GM18867 (cell line): Measurements from ENCODE around the gene NDUFS3.
A peak's percentile ranks its signal among the peaks of the same experiment; 100 is the strongest.
"Not testable (repeated sequence)": the region's sequence is repeated elsewhere in the genome, so short reads cannot be mapped to it uniquely, and the experiment has no call there.

Experiments used
- ATAC-seq: cut with Tn5 transposase; IDR thresholded peaks from one replicate; pipeline ENCODE4 v1.9.1; 2021; ENCODE audit warnings: mild to moderate bottlenecking, moderate library complexity; ENCODE audit not compliant: unreplicated experiment

The NDUFS3 gene

DNA sequence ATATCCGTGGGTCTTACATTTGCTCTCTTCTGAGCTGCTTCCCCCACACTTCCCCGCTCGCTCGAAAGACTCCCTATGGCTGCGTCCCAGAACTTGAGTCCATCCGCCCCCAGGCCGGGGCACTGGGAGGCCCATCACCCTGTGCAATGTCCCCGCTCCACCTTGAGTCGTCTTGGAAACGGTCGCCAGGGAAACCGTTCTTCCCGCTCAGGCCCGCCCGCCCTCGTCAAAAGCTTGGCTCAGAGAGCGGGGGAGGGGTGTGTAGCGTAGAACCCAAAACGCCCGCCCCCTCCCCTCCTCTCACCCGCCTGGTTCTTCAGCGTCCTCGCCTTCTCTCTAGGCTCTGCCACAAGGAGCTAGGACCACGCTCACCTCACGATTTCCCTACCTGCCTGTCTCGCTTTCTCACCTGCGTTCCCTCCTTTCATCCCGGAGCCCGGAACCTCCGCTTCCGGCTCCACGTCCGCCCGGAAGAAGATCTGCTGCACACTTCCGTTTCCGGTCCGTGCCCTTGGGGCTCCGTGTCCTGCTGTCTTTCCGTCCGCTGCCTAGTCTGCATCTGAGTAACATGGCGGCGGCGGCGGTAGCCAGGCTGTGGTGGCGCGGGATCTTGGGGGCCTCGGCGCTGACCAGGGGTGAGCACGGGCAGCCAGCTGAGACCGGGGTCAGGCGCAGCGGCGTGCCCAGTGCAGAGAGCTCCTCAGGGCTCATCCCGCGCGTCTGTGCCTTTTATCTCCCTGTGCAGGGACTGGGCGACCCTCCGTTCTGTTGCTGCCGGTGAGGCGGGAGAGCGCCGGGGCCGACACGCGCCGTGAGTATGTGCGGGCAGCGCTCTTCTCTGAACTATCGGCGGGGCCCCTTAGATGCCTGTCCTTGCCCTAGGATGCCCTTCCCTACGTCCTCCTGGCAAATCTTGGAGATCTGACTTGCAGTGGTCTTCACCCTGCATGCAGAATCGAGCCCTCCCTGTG is at the start of gene NDUFS3, which contains the start of gene KBTBD4:
TSS of gene NDUFS3 (plus strand) at position 551 of the 971 bp plus-strand sequence. CDS start at position 569, 18 bp downstream.
TSS of gene KBTBD4 (minus strand) at position 447 of the 971 bp plus-strand sequence. CDS start at position 428, 19 bp downstream.
- peak; percentile 90 for ATAC-seq

DNA sequence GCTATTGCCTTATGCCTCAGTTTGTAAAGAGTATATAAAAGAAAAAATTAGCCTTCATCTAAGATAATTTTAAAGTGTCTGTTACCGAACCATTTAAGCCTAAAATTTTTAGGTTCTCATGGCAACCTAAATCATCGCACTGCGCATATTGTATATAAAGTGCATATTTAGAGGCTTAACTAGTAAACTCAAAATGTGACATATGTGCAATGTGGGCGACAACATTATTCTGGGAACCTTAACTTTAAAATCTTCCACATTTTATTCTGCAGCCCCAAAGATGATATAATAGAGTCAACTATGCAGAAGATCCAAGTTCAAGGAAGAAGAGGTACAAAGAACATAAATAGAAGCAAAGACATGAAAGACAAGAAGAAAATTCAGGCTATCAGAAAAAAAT is 48.9 kb upstream of the NDUFS3 start:
- no peak for ATAC-seq

DNA sequence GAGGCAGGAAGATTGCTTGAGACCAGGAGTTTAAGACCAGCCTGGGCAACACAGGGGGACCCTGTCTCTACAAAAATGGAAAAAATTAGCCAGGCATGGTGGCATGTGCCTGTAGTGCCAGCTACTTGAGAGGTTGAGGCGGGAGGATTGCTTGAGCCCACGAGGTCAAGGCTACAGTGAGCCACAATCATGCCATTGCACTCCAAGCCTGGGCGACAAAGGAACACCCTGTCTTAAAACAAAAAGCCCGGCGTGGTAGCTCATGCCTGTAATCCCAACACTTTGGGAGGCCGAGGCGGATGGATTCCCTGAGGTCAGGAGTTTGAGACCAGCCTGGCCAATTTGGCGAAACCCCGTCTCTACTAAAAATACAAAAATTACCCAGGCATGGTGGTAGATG is 48.2 kb upstream of the NDUFS3 start:
- not testable (repeated sequence) for ATAC-seq

DNA sequence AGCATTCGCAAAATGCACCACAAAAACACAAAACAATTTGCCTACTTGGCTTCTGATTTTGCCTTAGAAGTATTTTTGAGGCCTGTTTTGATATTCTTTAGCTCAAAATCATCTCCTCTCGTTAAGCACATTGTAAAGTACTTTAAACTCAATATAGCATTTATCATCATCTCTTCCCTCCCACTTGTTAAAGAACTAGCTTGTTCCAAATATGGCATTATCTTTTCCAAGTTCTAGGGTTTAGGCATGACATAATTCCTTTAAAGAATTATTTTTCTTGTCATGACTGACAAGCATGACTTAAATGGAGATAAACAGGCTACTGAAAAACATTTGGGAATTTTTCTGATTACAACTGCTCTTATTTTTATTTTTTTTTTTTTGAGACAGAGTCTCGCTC is 47.2 kb upstream of the NDUFS3 start:
- ATAC-seq: no peak

DNA sequence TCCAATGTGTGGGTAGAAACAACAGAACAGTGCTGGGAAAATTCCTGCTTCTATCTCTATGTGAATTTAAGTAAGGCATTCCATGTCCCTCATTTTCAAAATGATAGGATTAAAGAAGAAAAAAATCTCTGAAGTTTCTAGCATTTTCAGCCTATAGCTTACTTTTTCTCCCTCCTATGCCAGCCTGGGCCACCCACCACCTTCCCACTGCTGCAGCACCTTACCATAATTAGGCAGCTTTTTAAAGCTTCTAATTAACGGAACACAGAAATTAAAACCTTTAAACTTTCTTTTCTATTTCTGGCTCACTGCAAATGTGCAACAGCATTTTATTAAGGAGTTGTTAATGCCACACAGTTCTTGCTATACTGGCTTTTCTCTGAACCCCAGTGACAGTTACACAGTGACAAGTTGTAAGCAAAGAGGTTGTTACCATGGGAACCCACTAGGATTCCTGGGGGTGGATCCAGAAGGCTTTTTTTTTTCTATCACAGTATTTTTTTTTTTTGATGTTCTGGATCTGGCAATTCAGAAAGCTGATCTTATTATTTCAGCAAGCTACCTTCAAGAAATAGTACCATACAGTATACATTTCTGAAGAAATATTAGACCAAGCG is 46.2 kb upstream of the NDUFS3 start:
- ATAC-seq: no peak

DNA sequence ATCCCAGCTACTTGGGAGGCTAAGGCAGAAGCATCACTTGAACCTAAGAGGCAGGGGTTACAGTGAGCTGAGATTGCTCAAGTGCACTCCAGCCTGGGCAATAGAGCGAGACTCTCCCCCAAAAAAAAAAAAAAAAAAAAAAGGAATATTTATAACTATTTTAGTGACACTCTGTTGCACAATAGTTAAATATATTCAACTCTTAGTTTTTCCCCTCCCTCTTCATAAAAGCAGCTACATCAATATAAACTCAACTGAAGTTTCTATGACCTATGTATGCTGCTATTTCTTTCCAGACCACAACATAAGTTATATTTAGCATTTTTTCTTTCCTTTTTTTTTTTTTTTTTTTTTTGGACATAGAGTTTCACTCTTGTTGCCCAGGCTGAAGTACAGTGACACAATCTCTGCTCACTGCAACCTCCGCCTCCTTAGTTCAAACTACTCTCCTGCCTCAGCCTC is 45.2 kb upstream of the NDUFS3 start:
- no peak for ATAC-seq

DNA sequence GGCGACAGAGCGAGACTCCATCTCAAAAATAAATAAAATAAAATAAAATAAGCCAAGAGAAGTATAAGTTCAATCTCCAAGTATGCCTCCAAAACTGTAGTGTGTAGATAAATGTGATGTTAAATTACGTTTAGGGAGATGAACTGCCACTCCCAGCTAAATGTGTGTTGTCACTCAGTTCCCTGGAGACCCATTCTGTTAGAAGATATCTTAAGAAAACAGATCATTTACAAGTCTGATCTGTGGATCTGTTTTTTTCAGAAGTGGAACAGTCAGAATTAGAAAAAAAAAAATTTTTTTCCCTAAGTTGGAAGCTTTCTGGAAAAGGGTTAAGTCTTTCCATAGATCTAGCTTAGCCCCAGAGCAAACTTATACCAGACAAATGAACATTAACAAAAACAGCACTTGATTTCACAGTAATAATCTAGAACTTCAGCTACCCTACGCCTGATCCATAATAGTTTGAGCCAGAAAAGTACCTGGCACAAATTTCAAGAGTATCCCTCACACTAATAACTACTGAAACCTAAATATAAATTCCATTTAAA is 44.1 kb upstream of the NDUFS3 start:
- ATAC-seq: no peak

DNA sequence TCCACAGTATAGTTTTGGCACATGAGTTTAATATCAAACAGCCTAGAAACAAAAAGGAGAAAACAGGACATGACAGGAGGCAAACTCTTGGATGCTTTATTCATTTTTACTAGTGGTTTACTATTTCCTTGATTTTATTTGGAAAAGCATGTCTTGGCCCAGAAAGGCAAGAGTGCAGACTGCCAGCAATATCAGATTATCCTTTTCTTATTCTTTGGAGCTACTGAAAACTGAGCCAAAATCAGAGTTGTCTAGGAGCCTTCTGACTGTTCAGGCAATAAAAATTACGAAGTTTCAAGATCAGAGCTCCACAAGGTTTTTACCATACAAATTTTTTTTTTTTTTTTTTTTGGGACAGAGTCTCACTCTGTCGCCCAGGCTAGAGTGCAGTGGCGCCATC is 42.0 kb upstream of the NDUFS3 start:
- no peak for ATAC-seq

DNA sequence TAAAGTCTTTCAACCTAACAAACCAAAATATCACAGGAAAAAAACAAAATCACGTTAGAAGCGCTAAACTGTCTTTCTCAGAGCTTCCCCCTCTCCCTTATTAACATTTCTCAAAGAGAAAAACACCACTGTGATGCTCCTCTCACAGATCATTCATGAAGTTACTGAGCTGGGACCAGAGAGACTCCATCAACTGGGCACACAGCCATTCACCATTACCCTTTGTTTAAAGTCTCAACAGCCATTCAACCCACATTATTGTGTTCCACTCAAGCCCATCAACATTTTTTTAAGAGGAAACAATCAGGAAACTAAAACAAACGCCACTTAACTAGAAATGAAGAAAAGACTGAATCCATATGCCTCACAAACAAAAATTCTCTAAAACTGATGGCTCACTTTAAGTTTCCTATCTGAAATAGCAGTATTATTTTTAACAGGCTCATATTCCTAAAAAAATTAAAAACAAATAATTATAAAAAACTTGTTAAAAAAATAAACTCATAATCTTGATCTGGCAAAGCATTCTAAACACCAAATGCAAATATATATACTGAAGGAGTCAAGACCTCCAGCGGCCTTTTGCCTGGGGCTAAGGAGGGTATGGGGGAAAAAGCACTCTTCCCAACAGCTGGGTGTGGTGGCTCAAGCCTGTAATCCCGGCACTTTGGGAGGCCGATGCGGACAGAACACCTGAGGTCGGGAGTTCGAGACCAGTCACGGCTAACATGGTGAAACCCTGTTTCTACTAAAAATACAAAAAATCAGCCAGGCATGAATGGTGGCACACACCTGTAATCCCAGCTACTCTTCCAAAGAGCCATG is 39.9 kb upstream of the NDUFS3 start:
- no peak for ATAC-seq

DNA sequence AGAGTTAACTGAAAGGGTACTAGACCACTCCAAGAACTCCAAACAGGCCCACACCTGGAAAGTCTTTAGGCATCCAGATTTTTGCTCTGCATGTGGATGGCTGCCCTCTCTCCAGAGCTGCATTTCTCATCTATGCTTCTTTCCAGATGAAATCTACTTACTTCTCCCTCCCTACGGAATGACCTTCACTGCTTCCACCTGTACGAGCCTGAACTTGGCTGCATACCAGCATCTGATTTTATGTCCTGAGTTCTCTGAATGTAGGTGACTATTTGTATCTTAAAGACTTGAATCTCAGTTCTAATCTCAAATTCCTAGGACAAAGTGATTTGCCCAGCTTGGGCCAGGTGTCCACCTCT is 39.2 kb upstream of the NDUFS3 start:
- ATAC-seq: no peak

DNA sequence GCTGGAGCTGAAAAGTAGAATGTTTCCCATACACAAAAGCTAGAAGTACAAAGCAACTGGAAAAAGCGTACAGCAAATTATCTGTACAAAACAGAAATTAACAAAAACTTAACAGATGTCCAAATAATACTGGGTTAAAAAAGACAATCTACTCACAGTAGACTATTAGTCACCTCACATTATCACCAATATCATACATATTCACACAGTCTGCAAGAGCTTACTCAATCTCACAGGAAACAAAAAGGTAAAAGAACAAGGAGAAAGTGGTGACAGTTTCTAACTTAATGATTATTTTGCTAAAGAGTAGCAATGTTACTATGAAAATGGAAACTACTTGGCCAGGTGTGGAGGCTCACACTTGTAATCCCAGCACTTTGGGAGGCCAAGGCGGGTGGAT is 37.8 kb upstream of the NDUFS3 start:
- no peak for ATAC-seq

DNA sequence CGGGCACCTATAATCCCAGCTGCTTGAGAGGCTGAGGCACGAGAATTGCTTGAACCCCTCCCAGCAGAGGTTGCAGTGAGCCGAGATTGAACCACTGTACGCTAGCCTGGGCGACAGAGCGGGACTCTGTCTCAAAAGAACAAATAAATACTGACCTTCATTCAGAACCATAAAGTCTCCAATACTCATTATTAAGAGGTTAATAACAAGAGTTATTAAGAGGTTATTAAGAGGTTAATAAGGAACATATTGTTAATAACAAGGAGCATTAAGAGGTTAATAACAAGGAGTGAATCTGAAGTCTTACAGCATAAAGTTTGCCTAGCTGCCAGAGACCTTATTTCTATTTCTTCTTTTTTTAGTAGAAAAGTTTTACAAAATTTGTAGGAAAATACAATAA is 33.6 kb upstream of the NDUFS3 start:
- ATAC-seq: no peak

DNA sequence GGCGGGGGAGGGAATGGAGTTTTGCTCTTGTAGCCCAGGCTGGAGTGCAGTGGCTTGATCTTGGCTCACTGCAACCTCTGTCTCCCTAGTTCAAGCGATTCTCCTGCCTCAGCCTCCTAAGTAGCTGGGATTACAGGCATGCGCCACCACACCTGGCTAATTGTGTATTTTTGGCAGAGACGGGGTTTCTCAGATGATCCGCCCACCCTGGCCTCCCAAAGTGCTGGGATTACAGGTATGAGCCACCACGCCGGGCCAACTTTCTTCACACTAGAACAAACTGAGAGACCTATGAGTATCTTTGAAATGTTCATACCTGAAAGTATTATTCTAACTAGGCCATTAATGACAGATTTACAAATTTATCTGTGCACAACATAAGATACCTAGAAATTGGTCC is 32.6 kb upstream of the NDUFS3 start:
- not testable (repeated sequence) for ATAC-seq

DNA sequence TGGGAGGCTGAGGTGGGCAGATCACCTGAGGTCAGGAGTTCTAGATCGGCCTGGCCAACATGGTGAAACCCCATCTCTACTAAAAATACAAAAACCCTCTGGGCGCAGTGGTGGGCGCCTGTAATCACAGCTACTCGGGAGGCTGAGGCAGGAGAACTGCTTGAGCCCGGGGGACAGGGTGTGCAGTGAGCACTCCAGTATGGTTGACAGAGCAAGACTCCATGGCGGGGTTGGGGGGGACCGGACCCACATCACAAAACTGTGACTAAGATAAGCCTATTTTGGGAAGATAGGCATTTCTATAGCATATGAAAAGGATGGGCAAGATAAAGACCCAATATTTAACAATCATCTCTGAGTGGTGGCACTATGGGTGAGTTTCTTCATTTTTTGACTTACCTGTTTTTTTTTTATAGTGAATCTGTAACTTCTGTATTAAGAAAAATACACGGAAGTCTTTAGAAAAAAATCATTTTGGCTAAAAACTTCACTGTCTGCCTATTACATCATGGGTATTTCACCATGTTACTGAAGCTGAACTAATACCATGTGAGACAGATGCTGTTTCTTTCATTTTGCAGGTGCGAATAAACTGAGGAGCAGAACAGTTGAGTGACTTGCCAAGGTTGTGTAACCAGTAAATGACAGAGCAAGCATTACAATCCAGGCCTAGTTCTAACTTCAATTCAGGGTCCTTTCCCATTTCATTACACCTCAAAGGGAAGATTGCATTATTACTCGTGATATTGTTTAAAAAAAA is 28.4 kb upstream of the NDUFS3 start:
- ATAC-seq: no peak

DNA sequence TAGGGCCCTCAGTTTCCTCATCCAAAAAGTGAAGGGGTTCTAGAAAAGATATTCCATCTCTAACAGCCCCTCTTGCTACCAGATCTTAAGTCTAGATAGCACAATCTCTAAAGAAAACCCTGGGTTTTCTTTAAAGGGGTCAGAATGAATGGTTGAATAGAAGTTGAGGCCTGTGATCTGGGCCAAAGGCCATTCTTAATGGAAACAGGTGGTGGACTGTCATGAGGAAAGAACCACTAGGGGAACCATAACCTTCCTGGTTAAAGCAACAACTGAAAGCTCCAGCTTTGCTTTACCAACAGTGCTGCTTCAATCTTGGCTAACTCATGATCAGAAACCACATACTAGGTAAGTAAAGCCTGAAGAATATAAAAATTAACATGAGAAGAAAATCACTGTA is 27.8 kb upstream of the NDUFS3 start:
- peak; percentile 25 for ATAC-seq

DNA sequence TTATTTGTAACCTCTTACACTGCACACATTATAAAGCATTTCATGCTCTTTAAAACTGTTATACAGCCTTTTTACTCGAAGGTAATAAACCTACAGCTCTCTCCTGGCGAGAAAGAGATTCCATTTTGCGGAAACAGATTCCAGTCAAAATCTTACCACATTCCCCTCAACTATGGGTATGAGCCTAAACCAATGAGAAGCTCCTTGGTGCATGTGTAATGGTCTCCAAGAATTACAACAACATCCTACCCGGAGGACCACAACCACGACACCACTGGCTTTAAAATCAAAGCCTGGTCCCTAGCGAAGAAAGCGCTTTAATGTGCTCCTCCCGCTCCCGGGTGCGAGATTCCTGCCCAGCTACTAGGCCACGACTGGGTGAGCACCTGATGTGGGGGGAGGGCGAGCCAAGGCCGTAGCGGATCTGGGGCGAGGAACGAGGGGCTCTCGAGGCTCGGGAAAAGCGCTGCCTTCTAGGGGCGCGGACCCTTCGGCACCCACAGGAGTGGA is 26.8 kb upstream of the NDUFS3 start:
- peak; percentile 2 for ATAC-seq

DNA sequence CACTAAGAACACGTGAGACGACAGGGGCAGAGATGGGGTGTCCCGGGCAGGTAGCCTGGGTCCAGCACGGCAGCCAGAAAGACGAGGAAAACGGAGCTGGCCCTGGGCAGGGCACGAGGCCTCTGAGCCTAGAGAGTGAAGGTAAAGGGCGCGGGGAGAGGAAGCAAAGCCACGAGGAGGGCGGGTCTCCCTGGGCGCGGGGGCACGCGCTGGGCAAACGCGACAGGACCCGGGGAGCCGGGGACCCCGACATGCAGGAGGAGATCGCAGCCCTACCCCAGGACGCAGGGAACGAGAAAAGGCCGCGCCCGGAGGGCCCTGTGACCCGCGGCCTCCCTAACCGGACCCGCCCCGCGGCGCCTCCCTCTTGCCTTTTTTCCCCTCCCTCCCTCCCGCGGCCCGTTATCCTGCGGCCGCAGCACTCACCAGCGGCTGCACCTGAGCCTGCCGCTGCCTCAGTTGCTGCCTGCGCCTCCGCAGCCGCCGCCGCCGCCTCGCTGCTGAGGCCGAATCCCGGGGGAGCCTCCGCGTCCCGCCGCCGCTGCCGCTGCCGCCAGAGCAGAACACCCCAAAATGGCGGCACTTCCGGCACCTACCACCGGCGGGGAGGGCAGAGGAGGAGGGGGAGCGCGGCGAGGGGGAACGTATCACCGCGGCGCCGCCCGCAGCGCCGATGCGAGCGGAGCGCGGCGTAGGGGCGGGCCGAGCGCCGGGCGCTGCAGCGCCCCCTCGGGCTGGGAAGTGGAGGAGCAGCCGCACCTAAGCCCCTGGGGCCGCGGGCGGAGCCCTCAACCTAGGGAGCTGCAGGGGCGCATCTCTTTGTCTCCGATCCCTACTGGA is 26.1 kb upstream of the NDUFS3 start, which contains the start of gene CELF1:
TSS of gene CELF1 (minus strand) at position 567 of the 840 bp plus-strand sequence. CDS start 53,609 bp downstream, outside the sequence.
- ATAC-seq: peak; percentile 87

DNA sequence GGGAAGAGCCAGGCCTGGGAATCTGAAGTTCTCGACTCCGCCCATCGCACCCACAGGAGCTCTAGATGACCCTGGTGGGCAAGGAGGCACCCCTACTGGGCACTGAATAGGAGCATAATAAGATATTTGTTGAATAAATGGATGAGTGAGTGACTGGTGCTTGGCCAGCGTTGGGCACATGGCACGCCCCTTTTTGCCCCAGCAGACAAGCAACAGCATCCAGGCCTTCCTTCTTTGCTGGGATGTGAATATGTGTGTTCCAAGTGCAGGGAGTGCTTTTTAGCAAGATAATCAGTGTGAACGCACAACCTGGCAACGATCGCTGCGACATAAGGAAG is 25.5 kb upstream of the NDUFS3 start:
- ATAC-seq: peak; percentile 29

DNA sequence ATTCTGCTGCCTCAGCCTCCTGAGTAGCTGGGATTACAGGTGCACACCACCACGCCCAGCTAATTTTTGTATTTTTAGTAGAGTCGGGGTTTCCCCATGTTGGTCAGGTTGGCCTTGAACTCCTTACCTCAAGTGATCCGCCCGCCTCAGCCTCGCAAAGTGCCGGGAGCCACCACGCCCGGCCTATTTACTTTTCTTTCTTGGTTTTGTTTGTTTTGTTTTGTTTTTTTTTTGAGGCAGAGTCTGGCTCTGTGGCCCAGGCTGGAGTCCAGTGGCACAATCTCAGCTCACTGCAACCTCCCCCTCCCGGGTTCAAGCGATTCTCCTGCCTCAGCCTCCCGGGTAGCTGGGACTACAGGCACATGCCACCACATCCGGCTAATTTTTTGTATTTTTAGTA is 21.9 kb upstream of the NDUFS3 start:
- not testable (repeated sequence) for ATAC-seq
